HCT116 (cell line): ENCODE data around the gene MARVELD1. TPM values are rescaled to one million over a fixed set of nuclear protein-coding genes. Genes with fewer than 3 reads are reported as not detected.

Experiments
- ATAC-seq: fragments of 200-7000 bp; cut with Tn5 transposase; 2 replicates; pipeline ENCODE4 v1.9.1; 2020; ENCODE audit warnings: mild to moderate bottlenecking, moderate library complexity
- BruUV-seq: library from RNA; stranded (reverse); fragments of 400-500 nt; replicated peaks from 2 replicates; lab custom pipeline; 2021; lab: Mats Ljungman, UMichigan
- CTCF ChIA-PET: fragments of 300-600 bp; sonication (Branson Sonifier 250); formaldehyde crosslinking; loops from one replicate; lab custom pipeline; 2021; ENCODE audit warnings: antibody characterized with exemption; lab: Charles Lee
- POLR2A ChIA-PET: fragments of 300-600, 350-600 bp; sonication (Branson Sonifier 250); formaldehyde crosslinking; loops from one replicate; lab custom pipeline; 2021; ENCODE audit warnings: antibody characterized with exemption; lab: Charles Lee
- RAD21 ChIA-PET, 2 experiments: fragments of 300-600 bp; sonication (Branson Sonifier 250); formaldehyde crosslinking; loops; one replicate each; lab custom pipeline; 2023; ENCODE audit warnings: low total read pairs in 2 of 2; ENCODE audit not compliant: uncharacterized antibody in 2 of 2, unreplicated experiment in 2 of 2, low non-redundant PET in 1 of 2; lab: Charles Lee
- DNase-seq: peaks from one replicate; pipeline ENCODE4 v3.0.0-alpha.2; 2010; ENCODE audit warnings: low read depth, low spot score
- H2AFZ ChIP-seq: fragments of 200-600 bp; shearing (Covaris generic), sonication (generic); 2 replicates; pipeline ENCODE4 v1.6.1; 2017; ENCODE audit warnings: low read depth, mixed run types, mixed read lengths, antibody characterized with exemption, low read length; ENCODE audit not compliant: poor library complexity, severe bottlenecking
- H3K27ac ChIP-seq: 2 replicates; pipeline ENCODE4 v1.5.1; 2012; ENCODE audit warnings: low read depth, low read length
- H3K27me3 ChIP-seq: fragments of 200-600 bp; sonication (generic); 2 replicates; pipeline ENCODE4 v1.6.1; 2016; ENCODE audit warnings: mixed run types, low read length, mixed read lengths; ENCODE audit not compliant: insufficient read depth
- H3K36me3 ChIP-seq, 2 experiments: fragments of 200-500 bp in 1 of 2; fragments of 200-600 bp in 1 of 2; sonication (Bioruptor generic) in 1 of 2; sonication (generic) in 1 of 2; 2 replicates each; pipeline versions ENCODE4 v1.5.1 to v1.6.1; 2014 to 2016; ENCODE audit warnings: low read length in 2 of 2, inconsistent platforms in 1 of 2, mixed read lengths in 1 of 2, mixed run types in 1 of 2; ENCODE audit not compliant: insufficient read depth in 2 of 2, control insufficient read depth in 1 of 2
- H3K4me1 ChIP-seq, 2 experiments: fragments of 200-600 bp in 1 of 2; sonication (generic) in 1 of 2; 2 replicates each; pipeline versions ENCODE4 v1.5.1 to v1.6.1; 2012 to 2017; ENCODE audit warnings: low read length in 2 of 2, inconsistent platforms in 1 of 2, mild to moderate bottlenecking in 1 of 2, mixed read lengths in 1 of 2, mixed run types in 1 of 2, moderate library complexity in 1 of 2; ENCODE audit not compliant: insufficient read depth in 2 of 2, control insufficient read depth in 1 of 2
- H3K4me2 ChIP-seq: fragments of 200-600 bp; sonication (generic); 2 replicates; pipeline ENCODE4 v1.6.1; 2017; ENCODE audit warnings: mixed run types, low read length, mixed read lengths
- H3K4me3 ChIP-seq, 2 experiments: fragments of 200-600 bp in 1 of 2; sonication (generic) in 1 of 2; replicated peaks in 1 of 2; 2 replicates each; pipeline ENCODE4 v1.5.1; 2011 to 2016; ENCODE audit warnings: low read length in 2 of 2, control low read depth in 1 of 2, low read depth in 1 of 2, mild to moderate bottlenecking in 1 of 2, mixed read lengths in 1 of 2, mixed run types in 1 of 2
- H3K79me2 ChIP-seq: fragments of 200-600 bp; sonication (generic); 2 replicates; pipeline ENCODE4 v1.6.1; 2017; ENCODE audit warnings: mild to moderate bottlenecking, mixed run types, low read length, moderate library complexity, mixed read lengths; ENCODE audit not compliant: insufficient read depth
- H3K9ac ChIP-seq: fragments of 200-600 bp; sonication (generic); 2 replicates; pipeline ENCODE4 v1.6.1; 2016; ENCODE audit warnings: low read length, mixed read lengths
- H3K9me2 ChIP-seq: fragments of 200-600 bp; sonication (generic), shearing (Covaris generic); 2 replicates; pipeline ENCODE4 v1.6.1; 2017; ENCODE audit warnings: mixed run types, mild to moderate bottlenecking, moderate library complexity; ENCODE audit not compliant: insufficient read depth
- H3K9me3 ChIP-seq, 2 experiments: fragments of 200-500 bp in 1 of 2; fragments of 200-600 bp in 1 of 2; sonication (Bioruptor generic) in 1 of 2; sonication (generic) in 1 of 2; 2 replicates each; pipeline ENCODE4 v1.6.1; 2014 to 2017; ENCODE audit warnings: low read length in 2 of 2, mixed read lengths in 2 of 2, inconsistent platforms in 1 of 2, low read depth in 1 of 2, mild to moderate bottlenecking in 1 of 2, mixed run types in 1 of 2, moderate library complexity in 1 of 2; ENCODE audit not compliant: control insufficient read depth in 1 of 2, insufficient read depth in 1 of 2
- H4K20me1 ChIP-seq: fragments of 200-600 bp; sonication (generic), shearing (Covaris generic); 2 replicates; pipeline ENCODE4 v1.6.1; 2017; ENCODE audit warnings: mixed run types, mild to moderate bottlenecking, moderate library complexity; ENCODE audit not compliant: insufficient read depth
- EZH2 ChIP-seq: fragments of 200-600 bp; sonication (generic); IDR thresholded peaks from 2 replicates; pipeline ENCODE4 v1.6.1; 2017; ENCODE audit warnings: antibody characterized with exemption, mixed run types
- JUND ChIP-seq: IDR thresholded peaks from 2 replicates; pipeline ENCODE4 v1.6.1; 2012
- SP1 ChIP-seq: IDR thresholded peaks from 2 replicates; pipeline ENCODE4 v1.6.1; 2012; ENCODE audit warnings: low read depth
- ZBTB33 ChIP-seq: IDR thresholded peaks from 2 replicates; pipeline ENCODE4 v1.6.1; 2011; ENCODE audit warnings: mild to moderate bottlenecking, low read length, moderate library complexity; ENCODE audit not compliant: insufficient replicate concordance; ENCODE audit errors: extremely low read depth
- intact Hi-C: fragments of 100-400 bp; cut with micrococcal nuclease; formaldehyde crosslinking; loops from 2 replicates; pipeline ENCODE4 v1.10.0; 2022
- total RNA-seq: library from RNA; stranded (reverse); gene quantifications from one replicate; pipeline ENCODE4 v1.2.1, GENCODE V29; 2021; ENCODE audit not compliant: unreplicated experiment

The MARVELD1 gene
- total RNA-seq, 1 experiment from 2014 or later, result 36.1 TPM

- Histone ChIP-seq H4K20me1 (no peaks in the 10 kb centered on the region), H3K9me3 (no peaks in the 10 kb centered on the region), H3K4me3 (no peak overlapping the region)
- DNase-seq, result no peak
- ATAC-seq, result no peak
- TF ChIP-seq EZH2 (no peak), ZBTB33 (no peak), JUND (no peak), SP1 (no peak)
- TF ChIP-seq, all 23 proteins: peak for 0
- H3K79me2 ChIP-seq, result peaks cover 26% of the 10 kb centered on the region; the same call in 1 of the 2 replicates
- H3K36me3 ChIP-seq, result no peaks in the 10 kb centered on the region
- no peak overlapping the region for H3K27ac ChIP-seq
- H3K9ac ChIP-seq, result no peak overlapping the region
- peaks cover 19 to 34% of the 10 kb centered on the region in 2 experiments for H3K4me1 ChIP-seq
- intact Hi-C loops, result no loop called here
- ChIA-PET RAD21 (no interaction called here), CTCF (interaction anchor here (1.6 to 1.9 kb wide), 2 partner anchors 10 to 35 kb away, joined by 6 to 10 read pairs; no protein-coding TSS in a partner anchor), POLR2A (interaction anchor here (1.7 kb wide), 1 partner anchor 25 kb away, joined by 7 read pairs; the partner anchor contains the start of gene ZFYVE27)
- BruUV-seq, result no TSS peak
- H3K4me2 ChIP-seq, result no peak overlapping the region
- no peaks in the 10 kb centered on the region for H3K27me3 ChIP-seq
- H2AFZ ChIP-seq, result no peak overlapping the region
- no peaks in the 10 kb centered on the region for H3K9me2 ChIP-seq
Observed at GRCh38 chr10:97711640-97712572, 1.6 kb upstream of the MARVELD1 start.
